ENCODE measurements around the gene CFAP251. TPM values are rescaled to one million over a fixed set of nuclear protein-coding genes. Genes with fewer than 3 reads are reported as not detected.

The CFAP251 gene
- total RNA-seq, 4 donors from 2014 or later = 0.41 to 1.7 TPM; not detected in 2

DNA sequence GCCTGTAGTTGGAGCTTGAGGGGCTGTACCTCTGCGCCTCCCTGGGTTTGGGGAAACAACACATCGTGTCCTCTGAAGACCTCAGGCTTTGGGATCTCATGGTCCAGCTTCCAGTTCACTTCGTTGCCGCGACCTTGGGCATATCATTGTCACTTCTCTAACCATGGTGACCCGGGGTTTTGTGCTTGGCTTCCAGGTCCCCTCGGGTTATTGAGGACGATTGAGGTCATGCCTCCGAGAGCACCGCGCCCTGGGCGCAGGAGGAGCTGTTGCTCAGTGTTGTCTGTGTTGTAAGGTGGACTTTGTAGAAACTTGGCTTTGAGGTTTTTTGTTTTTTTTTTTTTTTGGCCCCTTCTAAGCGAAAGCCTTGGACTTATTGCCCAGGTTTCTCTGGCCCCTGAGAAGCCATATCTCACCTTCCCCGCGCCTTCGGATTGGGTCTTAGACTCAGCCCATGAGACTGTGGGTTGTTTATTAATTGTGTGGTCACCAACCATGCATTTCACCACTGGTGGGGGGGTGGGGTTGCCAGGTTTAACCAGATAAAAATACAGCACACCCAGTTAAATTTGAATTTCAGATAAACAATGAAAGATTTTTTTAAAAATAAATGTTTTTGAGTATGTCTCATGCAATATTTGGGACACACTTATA is 105.9 kb downstream of the CFAP251 start:
- no peak for DNase-seq
- in situ Hi-C loops (cut with MboI; ENCODE audit: low pct_ligation_motif_present in 1 of 4, low pct_unique_long_range_greater_than_20kb in 1 of 4, low sequenced_read_pairs in 3 of 4) = no loop called here
- H3K36me3 ChIP-seq = no peaks in the 10 kb centered on the region
- intact Hi-C loops (cut with DNase I; ENCODE audit: low total_unique reads) = no loop called here
- peak overlapping the region in 3 of 4 donors; percentile 67 to 84 (median 72) for H3K4me3 ChIP-seq
- TF ChIP-seq, protein P1, sequence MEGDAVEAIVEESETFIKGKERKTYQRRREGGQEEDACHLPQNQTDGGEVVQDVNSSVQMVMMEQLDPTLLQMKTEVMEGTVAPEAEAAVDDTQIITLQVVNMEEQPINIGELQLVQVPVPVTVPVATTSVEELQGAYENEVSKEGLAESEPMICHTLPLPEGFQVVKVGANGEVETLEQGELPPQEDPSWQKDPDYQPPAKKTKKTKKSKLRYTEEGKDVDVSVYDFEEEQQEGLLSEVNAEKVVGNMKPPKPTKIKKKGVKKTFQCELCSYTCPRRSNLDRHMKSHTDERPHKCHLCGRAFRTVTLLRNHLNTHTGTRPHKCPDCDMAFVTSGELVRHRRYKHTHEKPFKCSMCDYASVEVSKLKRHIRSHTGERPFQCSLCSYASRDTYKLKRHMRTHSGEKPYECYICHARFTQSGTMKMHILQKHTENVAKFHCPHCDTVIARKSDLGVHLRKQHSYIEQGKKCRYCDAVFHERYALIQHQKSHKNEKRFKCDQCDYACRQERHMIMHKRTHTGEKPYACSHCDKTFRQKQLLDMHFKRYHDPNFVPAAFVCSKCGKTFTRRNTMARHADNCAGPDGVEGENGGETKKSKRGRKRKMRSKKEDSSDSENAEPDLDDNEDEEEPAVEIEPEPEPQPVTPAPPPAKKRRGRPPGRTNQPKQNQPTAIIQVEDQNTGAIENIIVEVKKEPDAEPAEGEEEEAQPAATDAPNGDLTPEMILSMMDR (IDR thresholded peaks at IDR 0.05) = no peak
- no peak for TF ChIP-seq EP300 (IDR thresholded peaks at IDR 0.05; ENCODE audit: low read depth)
- no peak for TF ChIP-seq POLR2A (IDR thresholded peaks at IDR 0.05)
- TF ChIP-seq POLR2AphosphoS5 (IDR thresholded peaks at IDR 0.05) = no peak
- H3K4me1 ChIP-seq = peaks cover 15 to 25% (median 23%) of the 10 kb centered on the region in 4 donors
- H3K27ac ChIP-seq = peak overlapping the region; percentile 72 to 89 (median 82)
- 62% methylated on average over 16 of the region's 16 CpGs; no CpG with 5 or more reads in 1 of the 2 donors for WGBS, 2 donors (ENCODE audit: low coverage in 1 of 2)
- peaks cover 5% of the 10 kb centered on the region for H3K27me3 ChIP-seq
- no peaks in the 10 kb centered on the region for H3K9me3 ChIP-seq

DNA sequence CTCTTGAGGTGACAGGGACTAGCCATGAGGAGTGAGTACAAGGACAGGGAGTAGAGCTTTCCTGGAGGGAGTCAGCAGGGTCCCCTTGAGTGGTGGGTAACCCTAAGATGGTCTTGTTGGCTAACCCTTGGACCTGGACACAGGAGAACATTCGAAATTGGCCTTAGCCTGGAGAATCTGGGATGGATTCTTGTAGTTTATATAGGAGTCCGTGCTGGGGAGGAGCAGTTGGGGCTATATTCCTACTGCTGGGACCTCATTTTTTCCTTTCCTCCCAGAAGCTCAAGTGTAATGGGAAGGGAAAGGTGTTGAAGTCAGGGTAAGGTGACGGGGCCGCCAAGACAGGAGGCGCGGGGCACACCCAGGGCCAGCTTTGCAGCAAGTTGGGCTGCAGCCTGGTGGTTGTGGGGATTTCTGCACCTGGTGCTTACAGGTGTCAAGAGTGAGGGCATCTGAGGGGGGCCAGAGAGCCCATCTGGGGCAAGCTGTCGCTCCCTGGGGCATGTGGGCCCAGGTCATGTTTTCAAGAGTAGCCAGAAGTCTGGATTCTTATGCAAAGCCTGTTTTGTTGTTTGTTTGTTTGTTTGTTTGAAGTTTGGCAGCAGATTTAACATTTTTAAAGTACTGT is 108.4 kb downstream of the CFAP251 start:
- in situ Hi-C loops (cut with MboI; ENCODE audit: low pct_ligation_motif_present in 1 of 4, low pct_unique_long_range_greater_than_20kb in 1 of 4, low sequenced_read_pairs in 3 of 4) = no loop called here
- Histone ChIP-seq H3K36me3 (no peaks in the 10 kb centered on the region), H3K9me3 (no peaks in the 10 kb centered on the region), H3K27me3 (no peaks in the 10 kb centered on the region), H3K4me1 (peaks cover 7 to 18% (median 14%) of the 10 kb centered on the region in 4 donors), H3K4me3 (no peak overlapping the region), H3K27ac (no peak overlapping the region)
- 83 to 91% methylated on average over 1 to 7 of the region's 7 CpGs for WGBS, 2 donors (ENCODE audit: low coverage in 1 of 2)
- no peak for TF ChIP-seq POLR2AphosphoS5 (IDR thresholded peaks at IDR 0.05)
- no peak for TF ChIP-seq POLR2A (IDR thresholded peaks at IDR 0.05)
- TF ChIP-seq, protein P1 (IDR thresholded peaks at IDR 0.05) = no peak
- TF ChIP-seq EP300 (IDR thresholded peaks at IDR 0.05; ENCODE audit: low read depth) = no peak
- intact Hi-C loops (cut with DNase I; ENCODE audit: low total_unique reads) = no loop called here
- no peak for DNase-seq

DNA sequence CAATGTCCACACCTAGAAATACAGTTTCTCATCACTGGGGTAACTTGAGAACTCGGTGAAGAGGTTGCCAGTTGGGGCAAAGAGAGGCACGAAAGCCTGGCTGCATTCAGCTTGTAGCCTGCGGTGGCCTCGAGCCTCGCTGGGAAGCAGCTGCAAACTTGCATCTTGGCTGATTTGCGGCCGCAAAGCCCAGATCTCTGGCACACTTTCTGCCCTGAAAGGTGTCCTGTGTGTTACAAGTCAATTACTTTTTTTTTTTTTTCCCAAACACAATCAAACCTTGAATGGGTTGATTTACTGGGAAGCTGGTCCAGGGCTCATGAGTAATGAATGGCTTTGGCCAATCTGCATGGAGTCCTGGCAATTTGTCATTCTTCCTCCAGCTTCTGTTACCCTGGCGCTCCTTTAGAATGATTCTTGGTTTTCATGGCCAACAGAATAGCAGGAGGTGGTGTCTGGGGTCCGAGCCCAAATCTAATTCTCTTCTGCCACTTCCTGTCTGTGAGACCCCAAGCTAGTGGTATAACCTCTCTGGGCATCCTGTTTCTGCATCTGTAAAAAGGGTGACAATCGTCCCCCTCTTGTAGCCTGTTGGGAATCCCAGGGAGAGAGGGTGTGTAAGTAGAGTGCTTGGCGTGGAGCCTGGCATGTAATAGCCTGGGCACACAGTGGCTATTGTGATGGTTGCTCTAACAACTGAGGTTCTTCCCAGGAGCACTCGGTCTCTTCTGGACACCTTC is 109.9 kb downstream of the CFAP251 start:
- intact Hi-C loops (cut with DNase I; ENCODE audit: low total_unique reads) = no loop called here
- TF ChIP-seq POLR2A (IDR thresholded peaks at IDR 0.05) (no peak), POLR2AphosphoS5 (IDR thresholded peaks at IDR 0.05) (no peak), EP300 (IDR thresholded peaks at IDR 0.05; ENCODE audit: low read depth) (no peak)
- TF ChIP-seq, protein P1 (IDR thresholded peaks at IDR 0.05) = no peak
- peaks cover 7 to 13% (median 9%) of the 10 kb centered on the region in 4 donors for H3K4me1 ChIP-seq

DNA sequence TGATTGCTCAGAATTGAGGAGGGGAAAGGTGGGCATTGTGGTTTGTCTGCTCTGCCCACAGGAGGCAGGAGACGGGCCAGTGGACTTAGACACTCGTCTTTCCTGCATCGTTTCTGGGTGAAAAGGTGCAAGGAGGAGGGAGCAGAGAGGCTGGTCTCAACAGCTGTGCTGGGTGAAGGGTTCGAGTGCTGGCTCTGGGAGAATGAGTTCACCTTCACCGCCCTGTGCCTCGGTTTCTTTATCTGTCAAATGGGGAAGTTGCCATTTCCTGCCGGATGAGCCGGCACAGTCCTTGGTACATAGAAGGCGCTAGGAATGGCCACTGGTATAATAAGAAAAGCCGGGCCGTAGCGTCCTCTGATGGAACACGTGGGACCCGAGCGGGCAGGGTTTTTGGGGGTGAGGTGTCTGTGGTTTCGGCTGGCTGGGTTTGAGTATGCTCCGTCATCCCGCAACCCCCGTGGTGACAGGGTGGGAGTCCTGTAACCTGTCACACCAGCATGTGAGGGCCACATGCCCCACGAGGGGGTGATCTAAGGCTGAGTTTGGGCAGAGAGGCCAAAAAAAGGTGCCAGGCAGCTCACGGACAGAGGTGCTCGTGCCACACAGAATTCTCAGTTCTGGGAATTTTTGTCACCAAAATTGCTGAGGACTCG is 110.6 kb downstream of the CFAP251 start:
- no peaks in the 10 kb centered on the region for H3K36me3 ChIP-seq
- intact Hi-C loops (cut with DNase I; ENCODE audit: low total_unique reads) (no loop called here), in situ Hi-C loops (cut with MboI; ENCODE audit: low pct_ligation_motif_present in 1 of 4, low pct_unique_long_range_greater_than_20kb in 1 of 4, low sequenced_read_pairs in 3 of 4) (no loop called here)
- 61 to 73% methylated on average over 2 to 23 of the region's 23 CpGs for WGBS, 2 donors (ENCODE audit: low coverage in 1 of 2)
- H3K27me3 ChIP-seq = no peaks in the 10 kb centered on the region
- no peak for TF ChIP-seq EP300 (IDR thresholded peaks at IDR 0.05; ENCODE audit: low read depth)
- TF ChIP-seq, protein P1 (IDR thresholded peaks at IDR 0.05) = no peak
- TF ChIP-seq POLR2A (IDR thresholded peaks at IDR 0.05) = no peak
- TF ChIP-seq POLR2AphosphoS5 (IDR thresholded peaks at IDR 0.05) = no peak
- H3K4me3 ChIP-seq = no peak overlapping the region
- no peaks in the 10 kb centered on the region for H3K9me3 ChIP-seq
- H3K27ac ChIP-seq = no peak overlapping the region
- no peak for DNase-seq
- H3K4me1 ChIP-seq = peaks cover 2 to 6% (median 2%) of the 10 kb centered on the region in 4 donors

More for the DNA sequence above, 109.9 kb downstream of the CFAP251 start:
- in situ Hi-C loops (cut with MboI; ENCODE audit: low pct_ligation_motif_present in 1 of 4, low pct_unique_long_range_greater_than_20kb in 1 of 4, low sequenced_read_pairs in 3 of 4) = no loop called here
- 61 to 66% methylated on average over 8 to 12 of the region's 12 CpGs for WGBS, 2 donors (ENCODE audit: low coverage in 1 of 2)
- Histone ChIP-seq H3K9me3 (no peaks in the 10 kb centered on the region), H3K36me3 (no peaks in the 10 kb centered on the region), H3K27me3 (no peaks in the 10 kb centered on the region), H3K4me3 (no peak overlapping the region), H3K27ac (no peak overlapping the region)
- DNase-seq = no peak

All from transverse colon (tissue), 4 donors.